HG03565 (cell line): ENCODE data around the gene TMEM123.

Source experiments
- ATAC-seq: cut with Tn5 transposase; IDR thresholded peaks from one replicate; pipeline ENCODE4 v1.9.1; 2021; ENCODE audit warnings: mild to moderate bottlenecking, moderate library complexity; ENCODE audit not compliant: unreplicated experiment

Gene TMEM123, protein sequence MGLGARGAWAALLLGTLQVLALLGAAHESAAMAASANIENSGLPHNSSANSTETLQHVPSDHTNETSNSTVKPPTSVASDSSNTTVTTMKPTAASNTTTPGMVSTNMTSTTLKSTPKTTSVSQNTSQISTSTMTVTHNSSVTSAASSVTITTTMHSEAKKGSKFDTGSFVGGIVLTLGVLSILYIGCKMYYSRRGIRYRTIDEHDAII

DNA sequence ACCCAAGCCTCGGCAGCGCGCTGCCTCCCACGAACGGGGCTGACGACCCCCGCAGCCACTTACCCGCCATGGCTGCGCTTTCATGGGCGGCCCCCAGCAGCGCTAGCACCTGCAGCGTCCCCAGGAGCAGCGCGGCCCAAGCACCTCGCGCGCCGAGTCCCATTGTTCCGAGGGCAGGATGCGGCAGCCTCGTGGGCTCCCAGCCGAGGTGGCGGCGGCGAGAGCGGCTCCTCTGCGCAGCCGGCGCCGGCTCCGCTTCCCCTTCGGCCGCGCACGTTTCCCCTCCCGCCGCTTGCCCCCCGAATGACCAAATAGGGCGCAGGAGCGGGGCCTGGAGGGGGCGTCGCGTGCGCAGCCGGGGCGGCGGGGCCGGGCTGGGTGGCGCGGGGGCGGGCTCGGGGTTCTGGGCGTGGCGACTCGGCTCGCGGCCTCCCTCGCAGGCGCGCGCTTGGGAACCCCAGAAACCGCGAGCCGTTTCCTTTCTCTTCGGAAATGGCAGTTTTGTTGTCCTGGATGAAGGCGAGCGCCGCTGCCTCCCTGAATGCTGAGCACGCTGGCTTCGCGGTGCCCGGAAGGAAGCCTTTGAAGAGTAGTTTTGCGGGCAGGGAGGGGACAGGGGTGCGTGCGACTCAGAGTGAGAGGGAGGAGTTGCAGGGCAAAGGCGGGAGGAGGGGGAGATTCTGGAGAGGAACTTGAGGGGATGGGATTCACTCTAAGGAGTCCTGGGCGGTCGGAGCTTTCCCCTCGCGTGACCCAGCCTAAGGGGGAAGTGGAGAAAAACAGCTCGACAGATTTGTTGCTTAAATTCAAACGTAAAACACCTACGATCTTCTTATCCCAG lies at the start of gene TMEM123:
Gene TMEM123 (minus strand): TSS at position 305 of the 841 bp plus-strand sequence. CDS start 142 bp downstream, at position 163.
- peak; percentile 32 for ATAC-seq

DNA sequence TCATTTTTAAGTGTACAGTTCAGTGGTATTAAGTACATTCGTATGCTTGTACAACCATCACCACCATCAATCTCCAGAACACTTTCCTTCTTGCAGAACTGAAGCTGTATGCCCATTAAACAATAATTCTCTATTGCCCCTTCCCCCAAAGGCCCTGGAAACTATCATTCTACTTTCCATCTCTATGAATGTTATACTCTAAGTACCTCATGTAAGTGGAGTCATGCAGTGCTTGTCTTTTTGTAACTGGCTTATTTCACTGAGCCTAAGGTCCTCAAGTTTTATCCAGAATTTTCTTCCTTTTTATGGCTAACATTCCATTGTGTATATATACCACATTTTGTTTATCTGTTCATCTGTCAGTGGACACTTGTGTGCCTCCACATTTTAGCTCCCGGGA lies 48.3 kb upstream of the TMEM123 start:
- no peak for ATAC-seq

DNA sequence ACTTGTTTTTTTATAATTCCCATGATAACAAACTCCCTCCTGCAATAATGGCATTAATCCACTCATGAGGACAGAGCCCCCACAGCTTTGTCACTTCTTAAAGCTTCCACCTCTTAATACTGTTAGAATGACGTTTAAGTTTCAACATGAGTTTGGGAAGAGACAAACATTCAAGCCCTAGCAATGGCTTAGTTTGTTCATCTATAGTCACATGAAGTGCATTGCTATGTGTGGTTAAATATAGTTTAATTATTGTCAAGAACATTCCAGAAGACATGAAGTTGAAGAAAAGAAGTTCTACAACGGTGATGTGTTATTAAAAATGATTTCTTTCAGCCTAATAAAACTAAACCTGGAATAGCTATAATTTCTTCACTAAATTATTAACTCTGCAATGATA lies 47.4 kb upstream of the TMEM123 start:
- no peak for ATAC-seq

DNA sequence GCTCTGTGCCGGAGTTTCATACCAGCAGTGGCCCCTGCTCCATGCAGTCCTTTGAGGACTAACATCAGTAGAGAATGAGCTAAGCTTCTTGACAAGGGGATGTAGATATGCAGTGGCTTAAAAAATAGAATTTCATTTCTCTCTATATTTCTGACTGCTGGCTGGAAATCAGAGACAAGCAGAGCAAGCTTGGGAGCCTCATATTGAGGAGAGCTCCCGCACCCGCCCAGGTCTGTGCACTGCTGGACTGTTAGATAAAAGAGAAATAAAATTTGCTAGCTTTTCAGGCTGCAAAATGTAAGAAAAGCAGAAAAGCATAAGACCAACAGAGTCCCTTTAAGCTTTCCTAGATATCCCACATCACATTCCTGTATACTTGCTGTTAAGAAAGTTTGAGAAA lies 46.6 kb upstream of the TMEM123 start:
- ATAC-seq, result no peak

DNA sequence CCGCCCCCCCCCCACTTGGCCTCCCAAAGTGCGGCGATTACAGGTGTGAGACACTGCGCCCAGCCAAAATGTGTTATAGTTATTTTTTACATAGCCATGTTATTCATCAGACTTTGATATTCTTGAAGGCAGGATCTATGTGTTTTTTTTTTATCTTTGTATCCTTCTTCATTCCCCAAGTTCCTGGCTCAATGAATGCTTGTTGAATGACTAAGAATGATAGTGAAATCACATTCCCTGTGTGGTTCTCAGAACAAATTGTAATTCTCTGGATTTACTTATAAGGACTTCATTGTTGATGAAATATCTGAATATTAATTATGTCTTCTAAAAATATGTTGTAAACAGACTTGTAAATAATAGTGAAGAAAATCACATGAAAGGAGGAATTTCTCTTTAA lies 44.5 kb upstream of the TMEM123 start:
- no peak for ATAC-seq

DNA sequence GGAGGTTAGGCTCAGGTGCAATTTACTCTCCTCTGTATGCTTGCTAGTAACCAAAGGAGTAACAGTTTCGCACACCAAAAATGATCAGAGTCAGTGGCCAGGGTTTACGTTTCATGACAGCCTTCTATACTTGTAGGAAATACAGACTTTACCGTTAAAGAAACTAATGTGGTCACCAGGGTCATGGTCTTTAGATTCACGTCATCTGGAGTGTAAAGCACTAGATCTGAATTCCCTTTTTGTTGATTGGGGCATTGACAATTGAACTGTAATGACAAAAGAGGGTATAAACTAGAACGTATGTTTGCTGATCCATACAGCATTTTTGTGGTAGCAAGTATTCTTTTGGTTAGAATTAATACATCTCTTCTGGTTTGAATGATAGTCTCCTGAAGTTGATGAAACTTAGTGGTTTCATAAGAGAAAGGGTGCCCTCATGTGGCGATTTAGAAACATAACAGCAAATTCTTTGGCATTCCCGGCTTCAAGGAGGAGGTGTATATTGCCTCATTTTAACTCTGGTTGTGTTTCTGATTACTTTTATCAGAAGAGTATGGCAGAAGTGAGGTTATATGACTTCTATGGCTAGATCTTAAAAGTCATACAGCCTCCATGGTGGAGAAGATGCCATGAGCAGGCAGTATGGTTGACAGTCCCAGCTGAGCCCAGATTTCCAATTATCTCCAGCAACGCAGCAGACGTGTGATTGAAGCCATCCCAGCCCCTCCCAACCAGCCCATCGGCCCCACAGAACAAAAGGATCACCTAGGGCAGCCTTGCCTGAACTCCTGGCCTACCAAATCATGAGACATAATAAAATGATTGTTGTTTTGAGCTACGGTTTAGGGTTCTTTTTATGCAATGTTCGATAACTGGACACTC lies 42.8 kb upstream of the TMEM123 start:
- peak; percentile 89 for ATAC-seq

DNA sequence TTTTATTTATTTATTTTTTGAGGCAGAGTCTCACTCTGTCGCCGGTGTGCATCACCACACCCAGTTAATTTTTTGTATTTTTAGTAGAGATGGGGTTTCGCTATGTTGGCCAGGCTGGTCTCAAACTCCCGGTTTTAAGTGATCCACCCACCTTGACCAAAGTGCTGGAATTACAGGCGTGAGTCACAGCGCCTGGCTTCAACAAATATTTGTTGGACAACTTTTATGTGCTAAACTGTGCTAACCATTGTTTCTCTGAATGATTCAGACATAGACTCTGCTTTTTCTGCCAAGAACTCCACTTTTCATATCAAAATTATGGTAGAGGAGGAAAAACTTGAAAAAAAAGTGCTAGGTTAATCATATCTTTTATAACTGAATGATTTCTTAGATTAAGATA lies 41.7 kb upstream of the TMEM123 start:
- no peak for ATAC-seq

DNA sequence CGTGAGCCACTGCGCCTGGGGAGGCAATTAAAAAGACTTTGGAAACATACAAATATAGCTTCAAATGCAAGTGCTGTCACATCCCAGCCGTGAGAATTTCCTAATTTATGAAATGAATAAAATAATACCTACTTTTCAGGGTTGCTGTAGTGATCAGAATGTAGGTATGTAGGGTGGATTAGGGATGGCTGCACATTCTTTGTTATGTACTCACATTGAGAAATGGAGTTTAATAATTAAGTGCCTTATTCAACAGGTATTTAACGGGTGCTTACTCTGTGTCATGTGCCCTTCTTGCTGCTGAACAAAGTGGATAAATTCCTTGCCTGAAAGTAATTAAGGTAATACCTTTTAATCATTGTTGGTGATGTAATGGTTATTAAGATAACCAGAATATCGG lies 41.0 kb upstream of the TMEM123 start:
- ATAC-seq, result no peak

DNA sequence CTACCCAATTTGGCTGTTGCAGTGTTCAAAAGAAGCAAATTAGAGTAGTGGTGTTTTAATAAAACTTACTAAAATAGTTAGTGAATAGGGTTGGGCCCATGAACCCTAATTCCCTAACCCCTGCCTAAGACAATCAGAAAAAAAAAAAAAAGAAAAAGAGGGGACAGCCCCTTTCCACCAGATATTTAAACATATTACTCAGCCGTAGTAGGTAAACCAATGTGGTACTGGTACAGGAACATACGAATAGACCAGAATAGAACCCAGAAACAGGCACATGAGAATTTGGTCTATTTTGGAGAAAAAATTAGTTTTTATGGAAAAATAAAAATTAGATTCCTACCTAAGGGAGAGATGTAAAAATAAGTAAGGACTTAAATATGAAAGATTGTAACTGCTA lies 39.4 kb upstream of the TMEM123 start:
- ATAC-seq, result no peak

DNA sequence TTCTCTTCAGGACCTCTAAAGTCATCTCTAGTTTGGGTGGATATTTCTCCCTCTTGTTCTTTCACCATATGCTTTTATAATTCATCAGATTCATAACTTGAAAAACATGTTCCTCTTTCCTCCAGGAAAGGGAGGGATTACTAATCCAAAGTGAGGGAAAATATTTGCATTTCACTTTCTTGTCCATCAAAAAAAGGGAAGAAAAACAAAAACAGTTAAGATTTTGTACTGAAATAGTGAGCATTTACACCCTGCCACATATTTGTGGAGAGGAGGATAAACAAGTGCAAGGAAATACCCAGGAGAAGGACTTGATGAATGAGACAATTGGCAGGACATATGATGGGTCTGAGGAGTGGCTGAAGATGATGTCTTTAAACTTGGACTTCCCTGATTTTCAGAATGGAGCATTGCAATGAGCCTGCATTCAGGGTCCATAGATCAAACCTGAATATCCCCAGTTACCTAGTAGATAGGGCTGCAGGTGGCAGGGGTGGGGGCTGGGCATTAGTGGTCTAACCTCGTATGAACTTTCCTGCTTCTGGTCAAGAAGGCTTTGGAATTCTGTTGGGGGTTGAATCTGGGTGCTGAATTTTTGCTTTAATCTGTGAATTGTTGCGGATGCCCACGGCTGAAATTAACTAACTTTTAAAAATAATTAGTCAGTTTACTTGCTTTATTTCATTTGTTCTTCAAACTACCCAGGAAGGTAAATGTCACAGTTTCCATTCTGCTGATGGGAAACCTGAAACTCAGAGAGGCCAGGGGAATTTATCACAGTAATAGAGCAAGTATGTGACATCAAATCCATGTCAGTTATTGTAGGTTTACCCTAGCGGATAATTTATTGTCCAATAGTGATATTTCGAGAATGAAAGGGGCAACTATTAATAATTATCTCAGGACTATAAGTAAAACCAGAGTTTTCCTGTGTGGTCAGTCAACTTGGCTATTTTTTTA lies 36.9 kb upstream of the TMEM123 start:
- no peak for ATAC-seq

DNA sequence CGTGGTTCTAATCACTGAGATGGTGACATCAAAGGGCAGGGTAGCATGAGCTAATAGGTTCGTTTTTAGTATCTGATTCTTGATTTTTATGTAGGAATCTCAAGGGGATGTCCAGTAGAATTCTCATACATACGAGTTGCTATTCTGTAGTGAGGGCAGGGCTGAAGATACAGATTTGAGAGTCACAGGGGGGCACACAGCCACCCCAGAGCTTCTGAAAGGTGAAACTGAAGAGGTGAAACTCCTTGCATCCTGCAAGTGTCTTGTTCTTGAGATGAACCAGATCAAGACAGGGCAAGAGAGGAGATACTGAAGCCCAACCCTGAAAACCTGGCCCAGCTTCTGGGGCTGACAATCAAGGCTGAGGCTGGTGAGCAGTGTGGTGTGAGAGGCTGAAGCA lies 35.6 kb upstream of the TMEM123 start:
- ATAC-seq, result peak; percentile 73

DNA sequence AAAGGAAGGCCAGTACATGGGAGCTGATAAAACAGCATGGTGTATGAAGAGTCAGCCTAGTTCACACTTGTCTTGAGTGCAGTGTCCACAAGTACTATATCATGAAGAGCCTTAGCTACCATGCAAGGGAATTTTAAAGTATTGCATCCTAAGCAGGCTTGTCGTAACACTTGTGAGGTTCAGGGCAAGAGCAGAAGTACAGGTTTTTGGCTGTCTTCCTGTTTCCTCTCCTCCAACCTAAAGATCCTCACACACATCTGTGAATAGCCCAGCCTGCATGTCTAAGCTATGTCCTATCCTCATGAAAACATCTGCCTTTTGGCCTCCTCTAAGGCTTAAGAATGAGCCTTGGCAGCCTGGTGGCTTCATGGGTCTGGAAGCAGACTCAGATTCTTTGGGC lies 34.6 kb upstream of the TMEM123 start:
- ATAC-seq, result no peak

DNA sequence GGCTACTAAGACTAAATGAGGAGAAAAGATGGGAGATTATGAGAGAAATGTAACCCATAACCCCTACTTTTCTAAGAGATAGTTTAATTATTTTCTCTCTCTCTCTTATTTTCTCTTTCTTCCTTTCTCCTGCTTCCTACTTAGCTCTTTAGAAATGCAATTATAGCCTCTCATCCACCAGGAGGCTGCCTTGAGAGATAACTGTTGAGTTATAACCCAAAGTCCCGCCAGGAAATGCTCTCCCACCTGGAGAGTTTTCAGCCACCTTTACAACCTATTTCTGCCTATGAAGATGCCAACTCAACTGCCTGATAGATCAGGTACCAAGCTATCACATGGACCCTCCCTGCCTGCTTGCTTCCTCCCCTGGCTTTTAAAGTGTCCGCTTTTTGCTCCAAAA lies 34.0 kb upstream of the TMEM123 start:
- ATAC-seq, result no peak

DNA sequence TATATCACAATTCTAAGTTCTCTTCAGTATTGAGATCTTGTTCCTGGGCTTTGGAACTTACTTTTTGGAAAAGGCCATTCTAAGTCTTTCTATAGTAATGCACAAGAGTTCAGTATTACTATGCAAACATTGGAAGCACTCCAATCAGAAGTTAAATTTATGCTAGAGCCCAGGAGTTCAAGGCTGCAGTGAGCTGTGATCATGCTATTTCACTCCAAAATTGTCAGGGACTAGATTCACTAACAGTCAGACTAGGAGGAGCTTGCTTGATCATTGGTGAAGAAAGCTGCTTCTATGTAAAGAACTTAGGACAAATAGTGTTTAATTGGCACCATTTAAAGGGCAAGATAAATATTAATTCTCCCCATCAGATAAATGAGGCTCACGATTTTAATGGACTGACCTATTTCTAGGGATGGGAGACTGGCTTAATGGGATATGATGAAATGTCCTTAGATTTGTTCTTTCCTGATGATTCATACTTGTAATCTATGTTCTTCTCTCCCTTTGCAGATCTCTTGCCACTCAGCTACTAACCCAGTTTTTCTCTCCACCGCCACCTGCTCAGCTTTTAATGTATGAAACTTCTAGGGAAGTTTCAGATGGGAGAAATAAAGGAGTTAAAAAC lies 32.6 kb upstream of the TMEM123 start:
- no peak for ATAC-seq

DNA sequence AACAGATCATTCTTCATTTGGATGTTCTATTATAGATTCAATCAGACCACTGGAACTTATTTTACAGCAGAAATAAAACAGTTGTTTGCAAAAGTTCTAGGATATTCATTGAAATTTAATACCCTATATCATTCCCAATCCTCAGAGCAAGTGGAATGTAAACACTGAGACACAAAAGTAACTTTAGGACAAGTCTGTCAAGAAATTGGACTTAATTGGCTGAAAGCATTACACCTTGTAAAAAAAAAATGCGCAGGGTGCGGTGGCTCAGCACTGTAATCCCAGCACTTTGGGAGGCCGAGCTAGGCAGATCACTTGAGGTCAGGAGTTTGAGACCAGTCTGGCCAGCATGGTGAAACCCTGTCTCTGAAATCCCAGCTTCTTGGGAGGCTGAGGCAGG lies 29.9 kb upstream of the TMEM123 start:
- ATAC-seq, result no peak

DNA sequence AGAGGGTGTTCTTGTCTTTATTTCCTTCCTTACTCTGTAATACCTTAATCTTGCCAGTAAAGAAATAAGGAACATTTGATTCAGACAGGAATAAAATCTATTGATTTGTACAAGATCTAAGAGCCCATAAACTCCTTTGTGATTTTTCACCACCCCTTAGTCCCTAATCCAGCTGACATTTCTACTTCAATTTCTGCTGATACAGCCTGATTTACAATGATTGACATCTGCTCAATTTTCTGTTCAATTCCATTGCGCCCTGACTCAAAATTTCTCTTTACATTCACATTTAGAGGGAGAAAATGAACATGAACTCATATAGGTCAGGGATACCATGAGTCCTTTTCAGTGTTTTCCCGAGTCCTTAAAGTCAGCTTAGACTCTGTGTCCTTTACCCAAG lies 27.2 kb upstream of the TMEM123 start:
- ATAC-seq, result no peak

DNA sequence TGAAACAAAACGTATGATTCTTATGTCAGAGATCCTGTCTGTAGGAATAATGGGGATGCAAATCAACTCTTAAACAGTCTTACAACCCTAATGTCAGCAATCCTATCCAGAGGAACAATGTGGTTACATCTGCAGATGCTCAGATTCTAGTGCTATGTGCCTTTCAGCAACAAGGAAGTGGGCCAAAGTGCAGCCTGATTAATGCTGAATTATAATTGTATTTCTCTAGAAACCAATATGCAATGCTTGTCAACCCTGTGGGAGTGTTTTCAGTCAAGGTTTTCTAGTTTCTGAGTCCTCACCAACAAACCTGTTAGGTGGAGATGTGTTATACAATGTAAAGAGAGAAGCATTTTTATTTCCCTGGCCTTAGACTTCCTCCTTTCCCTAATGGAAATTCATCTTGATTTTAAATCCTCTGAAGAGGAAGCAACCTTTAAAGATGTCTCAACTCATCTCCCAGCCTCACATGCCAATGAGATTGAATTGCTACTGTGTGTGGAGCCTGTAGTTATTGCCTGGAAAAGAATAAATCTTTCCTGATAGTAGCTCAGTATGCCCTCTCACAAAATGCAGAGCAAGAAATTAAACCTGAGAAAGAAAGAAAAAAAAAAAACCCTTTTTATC lies 26.2 kb upstream of the TMEM123 start:
- ATAC-seq, result no peak

DNA sequence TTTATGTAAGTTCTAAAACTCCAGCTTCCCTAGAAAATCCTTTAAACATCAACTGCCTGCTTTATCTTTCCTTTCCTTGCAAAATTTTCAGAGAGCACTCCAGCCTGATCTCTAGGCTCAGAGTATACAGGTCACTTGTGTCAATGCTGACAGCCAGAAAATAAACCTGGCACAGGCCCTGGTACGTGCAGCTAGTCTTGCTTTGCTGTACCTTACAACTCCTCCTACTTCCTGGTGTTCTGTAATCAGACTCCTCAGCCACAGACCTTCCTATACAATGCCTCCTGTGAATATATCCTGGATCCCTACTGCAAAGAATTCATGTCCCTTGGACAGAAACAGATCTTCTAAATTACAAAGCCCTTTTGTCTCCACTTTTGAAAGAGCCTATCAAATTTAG lies 24.2 kb upstream of the TMEM123 start:
- ATAC-seq, result no peak

DNA sequence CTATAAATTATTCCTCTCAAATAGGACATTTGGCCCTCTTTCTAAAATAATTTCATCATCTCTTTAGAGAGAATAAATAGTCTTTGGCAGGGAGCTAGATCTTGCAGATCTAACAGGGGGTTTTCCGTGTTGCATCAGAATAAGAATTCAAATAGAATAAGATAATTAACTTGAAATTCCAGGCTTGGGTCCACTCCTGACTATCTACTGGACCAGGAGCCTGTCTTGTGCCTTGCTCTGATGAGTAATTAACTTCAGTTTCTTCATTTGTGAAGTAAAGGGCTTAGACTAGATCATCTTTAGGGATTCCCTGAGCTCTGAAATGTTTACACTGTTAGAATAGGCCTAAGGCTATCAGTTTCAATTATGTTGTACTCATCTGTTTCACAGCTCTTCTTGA lies 23.5 kb upstream of the TMEM123 start:
- no peak for ATAC-seq

DNA sequence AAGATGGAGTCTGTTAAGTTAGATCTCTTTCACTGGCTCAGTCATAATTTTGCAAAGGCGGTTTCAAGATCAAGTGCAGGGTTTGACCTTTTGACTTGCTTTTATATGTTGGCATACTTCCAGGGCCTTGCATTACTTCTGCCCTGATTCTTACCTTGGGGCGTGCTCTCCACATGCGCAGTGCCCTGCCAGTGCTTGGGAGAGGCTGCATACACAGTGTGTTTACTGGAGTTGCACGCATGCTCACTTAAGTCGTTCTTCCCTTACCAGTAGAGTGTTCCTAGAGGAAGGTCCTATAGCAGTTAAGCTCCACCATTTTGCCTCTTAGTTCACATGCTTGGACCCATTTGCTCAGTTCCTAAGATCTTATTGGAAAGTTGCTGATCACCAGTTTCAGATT lies 21.0 kb upstream of the TMEM123 start:
- no peak for ATAC-seq
